ENCODE results near the gene TBC1D22A.
A peak's percentile ranks its signal among the peaks of the same experiment; 100 is the strongest.

Gene TBC1D22A

DNA sequence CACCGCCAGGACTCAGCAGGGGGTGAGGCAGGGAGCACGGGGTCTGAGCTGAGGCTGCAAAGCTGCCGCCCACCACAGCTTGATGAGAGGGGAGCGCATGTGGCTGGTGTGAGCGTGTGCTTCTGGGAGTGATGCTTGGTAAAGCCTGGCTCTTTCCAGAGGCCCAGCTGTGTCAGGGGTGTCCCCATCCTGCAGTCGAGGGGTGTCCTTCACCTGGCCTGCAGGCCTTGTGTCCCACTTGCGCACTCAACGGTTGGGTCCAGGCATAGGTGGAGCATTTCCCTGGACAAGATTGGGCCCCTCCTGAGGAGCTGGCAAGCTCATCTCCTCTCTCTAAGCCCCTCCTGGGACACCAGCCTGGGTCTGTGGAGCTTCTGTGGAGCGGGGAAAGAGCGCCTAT is 273.9 kb downstream of the TBC1D22A start:
- DNase-seq: no peak
- H3K4me1 Mint-ChIP-seq: peaks cover 10 to 15% of the 10 kb centered on the region in 2 donors

DNA sequence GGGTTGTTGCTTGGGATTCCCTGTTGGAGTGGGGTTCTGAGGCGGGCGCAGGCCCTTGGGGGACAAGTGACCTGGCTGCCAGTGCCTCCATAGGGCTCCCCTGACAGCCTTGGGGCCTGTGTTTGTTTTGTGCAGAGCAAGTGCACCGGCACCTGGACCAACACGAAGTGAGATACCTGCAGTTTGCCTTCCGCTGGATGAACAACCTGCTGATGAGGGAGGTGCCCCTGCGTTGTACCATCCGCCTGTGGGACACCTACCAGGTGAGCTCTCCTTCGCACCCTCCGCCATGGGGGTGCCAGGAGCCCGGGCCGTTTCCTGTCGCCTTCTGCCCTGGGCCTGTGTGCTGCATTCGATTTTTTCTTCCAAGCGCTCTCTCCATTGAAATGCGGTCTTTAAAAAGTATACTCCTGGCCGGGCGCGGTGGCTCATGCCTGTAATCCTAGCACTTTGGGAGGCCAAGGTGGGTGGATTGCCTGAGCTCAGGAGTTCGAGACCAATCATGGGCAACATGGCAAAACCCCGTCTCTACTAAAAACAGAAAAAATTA is 274.6 kb downstream of the TBC1D22A start:
- Mint-ChIP-seq H3K27ac (no peak overlapping the region), H3K4me1 (peaks cover 10 to 17% of the 10 kb centered on the region in 2 donors), H3K9me3 (no peaks in the 10 kb centered on the region), H3K27me3 (no peaks in the 10 kb centered on the region), H3K36me3 (peaks cover 21 to 49% of the 10 kb centered on the region in 2 donors), H3K4me3 (no peak overlapping the region)
- no peak for DNase-seq
- ATAC-seq (replicated peaks): no peak

More for the DNA sequence above, 273.9 kb downstream of the TBC1D22A start:
- Mint-ChIP-seq H3K36me3 (peaks cover 21 to 50% of the 10 kb centered on the region in 2 donors), H3K9me3 (no peaks in the 10 kb centered on the region), H3K27ac (no peak overlapping the region), H3K27me3 (no peaks in the 10 kb centered on the region), H3K4me3 (no peak overlapping the region)
- no peak for ATAC-seq (replicated peaks)

DNA sequence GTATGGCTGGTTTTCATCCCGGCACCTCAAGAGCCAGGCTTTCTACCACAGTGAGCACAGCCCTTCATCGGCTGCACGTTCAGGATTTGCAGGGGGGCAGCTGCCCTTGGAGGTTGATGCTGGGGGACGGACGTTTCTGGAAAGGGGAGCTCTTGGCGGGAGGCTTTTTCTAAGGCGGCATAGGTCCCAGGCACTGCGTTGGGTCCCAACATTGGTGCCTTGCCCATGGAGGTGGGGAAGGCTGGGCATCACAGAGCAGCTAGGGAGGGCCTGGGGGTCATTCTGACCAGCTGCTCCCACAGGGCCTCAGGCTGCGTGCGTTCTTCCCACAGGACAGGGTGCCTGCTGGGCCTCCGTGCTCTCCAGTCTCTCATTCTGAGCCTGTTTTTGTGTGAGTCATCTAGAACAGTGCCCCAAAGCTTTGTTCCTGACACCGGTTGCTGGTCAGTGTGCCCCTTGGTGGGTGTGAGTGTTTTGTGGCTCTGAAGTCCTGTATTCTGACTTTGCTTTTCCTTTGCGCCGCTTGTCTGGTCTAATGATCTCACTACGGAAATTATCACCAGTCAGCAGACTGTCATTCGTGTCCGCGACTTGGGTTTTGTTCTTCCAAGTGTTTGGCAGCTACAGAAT is 275.9 kb downstream of the TBC1D22A start:
- Mint-ChIP-seq H3K36me3 (peaks cover 20 to 55% of the 10 kb centered on the region in 2 donors), H3K27ac (no peak overlapping the region), H3K27me3 (no peaks in the 10 kb centered on the region), H3K4me3 (no peak overlapping the region), H3K4me1 (peaks cover 17 to 30% of the 10 kb centered on the region in 2 donors), H3K9me3 (no peaks in the 10 kb centered on the region)
- no peak for ATAC-seq (replicated peaks)
- no peak for DNase-seq

DNA sequence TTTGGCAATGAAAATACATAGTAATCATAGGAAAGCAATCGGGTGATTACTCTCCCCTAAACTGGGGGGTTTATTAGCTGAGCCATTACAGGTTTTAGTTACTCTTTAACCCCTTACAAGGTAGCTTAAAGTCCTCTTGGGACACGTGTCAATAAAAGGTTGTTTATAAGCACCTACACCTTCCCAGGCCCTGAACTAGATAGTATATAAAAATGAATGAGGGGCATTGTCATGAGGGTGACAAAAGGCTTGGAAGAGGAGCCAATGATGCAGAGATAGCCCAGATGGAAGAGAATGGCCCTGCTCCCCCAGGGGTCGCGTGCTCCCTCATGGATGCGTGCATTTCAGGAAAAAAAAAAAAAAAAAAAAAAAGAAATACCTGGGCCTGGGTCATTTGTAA is 276.9 kb downstream of the TBC1D22A start:
- H3K4me1 Mint-ChIP-seq: peaks cover 19 to 40% of the 10 kb centered on the region in 2 donors
- H3K27ac Mint-ChIP-seq: no peak overlapping the region
- H3K27me3 Mint-ChIP-seq: no peaks in the 10 kb centered on the region
- H3K4me3 Mint-ChIP-seq: no peak overlapping the region
- DNase-seq: no peak
- no peaks in the 10 kb centered on the region for H3K9me3 Mint-ChIP-seq
- no peak for ATAC-seq (replicated peaks)
- H3K36me3 Mint-ChIP-seq: peaks cover 23 to 55% of the 10 kb centered on the region in 2 donors

DNA sequence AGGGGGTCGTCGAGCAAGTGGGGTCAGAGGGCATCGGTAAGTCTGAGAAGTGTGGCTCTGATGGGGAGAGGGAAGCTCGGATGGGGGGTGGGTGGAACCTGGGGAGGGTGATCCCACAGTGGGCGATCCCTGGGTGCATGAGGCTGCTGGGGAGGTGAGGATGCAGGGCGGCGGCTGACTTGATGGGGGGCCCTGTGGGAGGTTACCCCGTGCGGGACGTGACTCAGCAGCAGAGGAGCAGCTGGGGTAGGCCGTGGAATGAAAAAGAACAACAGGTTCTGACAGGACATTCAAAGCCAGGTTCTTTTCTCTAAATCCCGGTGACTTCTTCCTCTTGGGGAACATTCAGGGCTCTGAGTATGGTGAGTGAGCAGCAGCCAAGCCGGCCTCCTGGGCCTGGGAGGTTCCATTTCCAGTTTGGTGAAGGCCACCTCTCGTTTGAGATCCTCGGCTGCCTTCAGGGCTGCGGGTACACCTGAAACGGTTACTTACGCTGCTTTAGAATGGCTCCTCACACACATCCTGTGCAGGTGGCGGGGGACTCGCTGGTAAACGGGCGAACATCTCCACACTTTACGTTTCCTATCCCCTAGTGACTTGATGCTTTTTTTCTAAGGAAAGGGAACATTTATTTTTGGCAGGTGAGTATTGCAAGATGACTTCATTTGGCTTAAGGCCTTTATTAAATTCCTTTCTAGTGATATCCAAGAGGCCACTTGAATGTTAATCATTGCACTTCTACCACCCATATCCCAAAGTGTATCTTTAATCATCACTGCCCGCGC is 278.2 kb downstream of the TBC1D22A start:
- Mint-ChIP-seq H3K9me3 (no peaks in the 10 kb centered on the region), H3K4me1 (peaks cover 23 to 42% of the 10 kb centered on the region in 2 donors), H3K4me3 (no peak overlapping the region), H3K27me3 (no peaks in the 10 kb centered on the region), H3K27ac (no peak overlapping the region), H3K36me3 (peaks cover 28 to 53% of the 10 kb centered on the region in 2 donors)
- DNase-seq: no peak
- ATAC-seq (replicated peaks): no peak

DNA sequence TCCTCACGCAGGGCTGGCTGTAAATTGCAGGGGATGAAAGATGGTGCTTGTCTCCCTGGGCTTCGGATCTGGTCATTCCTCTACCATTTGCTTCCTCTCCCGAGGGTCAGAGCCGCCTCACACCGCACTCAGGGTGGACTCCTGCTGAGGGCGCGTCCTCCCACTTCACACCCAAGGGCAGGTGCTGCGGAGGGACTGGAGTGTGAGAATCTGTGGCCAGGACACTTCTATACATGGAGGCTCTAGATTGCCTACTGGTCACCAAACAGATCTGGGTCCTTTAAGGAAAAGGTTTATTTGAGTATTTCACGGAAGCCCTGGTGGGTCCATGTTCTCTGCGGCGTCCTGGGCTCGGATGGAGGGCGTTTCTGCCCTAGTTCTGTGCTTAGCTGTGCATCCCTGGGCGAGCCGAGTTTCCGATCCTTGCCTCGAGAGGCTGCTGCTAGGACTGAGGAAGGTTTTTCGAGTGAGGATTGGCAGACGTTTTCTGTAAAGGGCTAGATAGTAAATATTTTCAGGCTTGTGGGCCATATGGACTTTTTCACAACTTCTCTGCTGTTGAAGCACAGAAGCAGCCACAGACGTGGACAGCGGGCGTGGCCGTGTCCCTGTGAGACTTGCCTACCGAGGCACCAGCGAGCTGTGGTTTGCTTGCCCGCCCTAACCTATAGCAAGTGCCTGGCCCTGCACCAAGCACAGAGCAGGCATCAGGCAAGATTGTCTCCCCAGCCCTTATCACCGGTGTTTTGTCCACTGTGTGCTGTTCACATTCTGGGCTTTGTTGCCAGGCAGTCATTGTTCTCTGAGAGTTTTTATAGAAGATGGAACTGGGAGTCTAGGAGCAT is 279.0 kb downstream of the TBC1D22A start:
- Mint-ChIP-seq H3K27ac (peak overlapping the region; percentile 34), H3K4me3 (no peak overlapping the region), H3K27me3 (no peaks in the 10 kb centered on the region), H3K9me3 (no peaks in the 10 kb centered on the region), H3K4me1 (peaks cover 26 to 50% of the 10 kb centered on the region in 2 donors), H3K36me3 (peaks cover 30 to 54% of the 10 kb centered on the region in 2 donors)
- ATAC-seq (replicated peaks) (no peak), DNase-seq (no peak)

DNA sequence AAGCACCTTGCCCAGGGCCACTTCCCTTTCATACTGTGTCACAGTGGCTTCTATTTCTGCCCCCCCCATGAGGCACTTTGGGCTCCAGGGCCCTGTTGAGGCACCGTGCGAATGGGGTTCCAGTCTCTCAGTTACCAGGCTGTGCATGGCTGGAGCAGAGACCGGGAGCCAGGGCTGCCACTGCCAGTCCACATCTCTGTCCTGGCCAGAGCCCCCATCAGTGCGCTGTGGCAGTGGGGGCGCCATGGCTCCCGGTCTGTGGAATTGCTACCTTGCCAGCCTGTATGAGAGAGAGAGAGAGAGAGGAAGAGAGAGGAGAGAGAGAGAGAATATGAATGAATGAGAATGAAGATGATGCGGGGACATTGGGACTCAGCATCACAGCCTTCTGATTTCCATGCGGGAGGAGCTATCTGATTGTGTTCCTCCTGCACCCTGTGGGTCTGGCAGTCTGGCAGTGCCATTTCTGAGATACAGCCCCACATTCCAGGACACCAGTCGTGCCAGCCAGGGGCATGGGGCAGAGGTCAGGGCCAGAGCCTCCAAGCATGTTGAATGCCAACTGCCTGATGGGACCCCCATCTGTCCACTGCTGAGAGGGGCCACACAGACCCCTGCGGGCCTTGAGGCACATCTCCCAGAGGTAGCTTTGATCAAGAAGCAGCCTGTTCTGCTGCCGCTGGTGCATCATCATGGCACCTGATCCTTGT is 279.8 kb downstream of the TBC1D22A start:
- Mint-ChIP-seq H3K36me3 (peaks cover 29 to 51% of the 10 kb centered on the region in 2 donors), H3K27me3 (no peaks in the 10 kb centered on the region), H3K4me3 (no peak overlapping the region), H3K4me1 (peaks cover 31 to 57% of the 10 kb centered on the region in 2 donors), H3K27ac (peak overlapping the region; percentile 81), H3K9me3 (no peaks in the 10 kb centered on the region)
- DNase-seq: no peak
- ATAC-seq (replicated peaks): no peak

DNA sequence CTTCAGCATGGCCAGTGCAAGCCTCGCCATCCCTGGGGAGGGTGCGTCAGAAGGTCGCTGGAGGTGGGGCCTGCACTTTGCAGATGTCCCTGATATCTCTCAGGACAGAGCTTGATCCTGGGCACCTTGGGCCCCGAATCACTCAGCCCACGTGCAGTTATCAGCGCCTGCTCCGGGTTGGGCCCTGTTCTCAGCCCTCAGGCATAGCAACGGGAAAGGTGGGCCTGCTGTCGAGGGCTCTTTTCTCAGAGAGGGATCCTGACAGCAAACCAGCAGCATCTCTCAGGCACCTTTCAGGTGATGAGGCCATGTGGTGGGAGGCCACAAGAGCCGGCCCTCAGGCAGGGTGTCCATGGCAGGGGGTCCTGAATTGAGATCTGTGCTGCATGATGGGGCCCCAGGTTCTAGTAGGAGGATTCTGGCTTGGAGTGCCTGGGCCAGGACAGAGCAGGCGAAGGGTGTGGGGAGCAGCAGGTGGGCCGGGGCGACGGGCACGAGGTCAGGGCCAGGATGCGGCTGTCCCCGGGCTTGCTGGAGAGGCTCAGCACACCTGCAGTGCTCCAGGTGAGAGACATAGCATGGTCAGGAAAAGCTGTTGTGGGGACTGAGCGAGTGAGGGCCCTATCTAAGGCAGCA is 280.5 kb downstream of the TBC1D22A start:
- Mint-ChIP-seq H3K27ac (peak overlapping the region; percentile 81), H3K36me3 (peaks cover 27 to 52% of the 10 kb centered on the region in 2 donors), H3K4me3 (no peak overlapping the region), H3K27me3 (no peaks in the 10 kb centered on the region), H3K4me1 (peaks cover 35 to 61% of the 10 kb centered on the region in 2 donors), H3K9me3 (no peaks in the 10 kb centered on the region)
- ATAC-seq (replicated peaks) (no peak), DNase-seq (no peak)

DNA sequence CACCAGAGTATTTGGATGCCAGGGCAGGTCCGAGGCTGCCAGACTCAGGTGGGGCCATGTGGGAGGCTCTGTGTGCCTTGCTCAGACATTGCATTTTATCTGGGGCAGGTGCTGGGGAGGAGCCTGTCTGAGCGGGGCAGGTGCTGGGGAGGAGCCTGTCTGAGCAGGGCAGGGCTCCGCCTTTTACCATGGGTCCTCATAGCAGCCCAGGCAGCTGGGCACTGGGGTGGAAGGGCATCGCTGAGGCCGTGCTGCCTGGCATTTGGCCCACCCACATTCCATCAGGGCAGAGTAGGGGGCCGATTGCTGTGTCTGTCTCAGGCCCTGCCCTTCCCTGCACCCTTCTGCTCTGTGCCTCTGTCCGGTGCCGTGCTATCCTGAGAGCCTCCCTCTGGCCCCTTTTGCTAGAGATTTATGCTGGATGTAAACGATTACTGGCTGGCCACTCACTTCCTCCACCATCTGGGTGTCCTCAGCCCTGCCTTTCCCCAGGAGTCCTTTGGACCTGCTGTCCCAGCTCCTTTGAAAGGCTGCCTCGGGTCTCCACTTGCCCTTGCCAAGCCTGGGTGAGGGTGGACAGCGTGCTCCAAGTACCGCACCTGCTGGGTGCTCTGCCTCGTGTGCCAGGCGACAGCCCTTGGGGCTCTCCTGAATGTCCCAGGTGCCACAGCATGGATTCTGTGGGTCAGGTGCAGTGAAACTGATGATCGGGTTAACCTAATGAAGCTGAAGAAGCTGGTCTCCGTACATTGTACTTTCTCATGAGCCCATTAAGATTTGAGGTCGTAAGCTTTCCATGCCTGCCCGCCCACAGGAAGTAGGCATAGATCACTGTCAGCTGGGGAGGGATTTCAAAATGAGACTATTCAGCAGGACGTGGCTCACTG is 281.6 kb downstream of the TBC1D22A start:
- Mint-ChIP-seq H3K4me3 (no peak overlapping the region), H3K36me3 (peaks cover 26 to 49% of the 10 kb centered on the region in 2 donors), H3K4me1 (peaks cover 43 to 70% of the 10 kb centered on the region in 2 donors), H3K9me3 (no peaks in the 10 kb centered on the region), H3K27me3 (no peaks in the 10 kb centered on the region), H3K27ac (peak overlapping the region; percentile 53)
- ATAC-seq (replicated peaks) (no peak), DNase-seq (no peak)

DNA sequence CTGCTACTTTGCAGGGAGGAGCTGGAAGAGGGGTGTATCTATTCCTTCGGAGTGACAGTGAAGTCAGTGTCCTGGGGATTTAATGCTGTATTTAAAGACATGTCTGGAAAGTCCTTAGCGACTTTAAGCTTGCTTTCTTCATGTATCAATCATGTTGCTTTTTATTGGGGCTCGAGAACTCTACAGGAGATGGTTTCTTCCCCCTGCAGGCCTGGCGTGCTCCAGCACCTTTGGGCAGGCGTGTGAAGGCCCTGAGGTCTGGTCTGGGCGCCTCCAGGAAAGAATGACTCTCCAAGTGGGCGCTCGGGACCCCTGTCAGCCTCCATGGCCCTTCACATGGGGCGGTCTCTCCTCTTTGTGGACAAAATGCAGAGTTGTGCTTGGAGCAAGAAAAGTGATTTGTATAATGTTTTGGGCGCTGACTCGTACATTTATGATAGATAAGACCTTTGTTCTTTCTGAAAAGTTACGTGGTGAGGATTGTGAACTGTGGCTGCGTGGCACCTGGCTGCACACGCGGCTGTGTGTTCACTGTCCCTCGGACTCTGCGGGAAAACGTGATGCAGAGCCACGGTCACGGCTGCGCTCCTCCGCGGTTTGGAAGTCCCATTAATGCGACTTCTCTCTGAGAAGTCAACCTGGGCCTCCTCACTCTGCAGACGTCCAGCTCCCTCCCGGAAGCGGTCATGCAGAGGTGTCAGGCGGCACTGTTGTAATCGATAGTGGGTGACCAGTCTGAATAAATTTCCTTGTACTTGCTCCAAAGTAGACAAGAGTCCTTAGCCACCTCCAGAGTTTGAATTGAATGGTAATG is 282.5 kb downstream of the TBC1D22A start:
- peak overlapping the region; percentile 53 for H3K27ac Mint-ChIP-seq
- H3K4me3 Mint-ChIP-seq: no peak overlapping the region
- H3K9me3 Mint-ChIP-seq: no peaks in the 10 kb centered on the region
- DNase-seq: no peak
- H3K4me1 Mint-ChIP-seq: peaks cover 49 to 78% of the 10 kb centered on the region in 2 donors
- H3K36me3 Mint-ChIP-seq: peaks cover 25 to 49% of the 10 kb centered on the region in 2 donors
- no peak for ATAC-seq (replicated peaks)
- H3K27me3 Mint-ChIP-seq: no peaks in the 10 kb centered on the region

DNA sequence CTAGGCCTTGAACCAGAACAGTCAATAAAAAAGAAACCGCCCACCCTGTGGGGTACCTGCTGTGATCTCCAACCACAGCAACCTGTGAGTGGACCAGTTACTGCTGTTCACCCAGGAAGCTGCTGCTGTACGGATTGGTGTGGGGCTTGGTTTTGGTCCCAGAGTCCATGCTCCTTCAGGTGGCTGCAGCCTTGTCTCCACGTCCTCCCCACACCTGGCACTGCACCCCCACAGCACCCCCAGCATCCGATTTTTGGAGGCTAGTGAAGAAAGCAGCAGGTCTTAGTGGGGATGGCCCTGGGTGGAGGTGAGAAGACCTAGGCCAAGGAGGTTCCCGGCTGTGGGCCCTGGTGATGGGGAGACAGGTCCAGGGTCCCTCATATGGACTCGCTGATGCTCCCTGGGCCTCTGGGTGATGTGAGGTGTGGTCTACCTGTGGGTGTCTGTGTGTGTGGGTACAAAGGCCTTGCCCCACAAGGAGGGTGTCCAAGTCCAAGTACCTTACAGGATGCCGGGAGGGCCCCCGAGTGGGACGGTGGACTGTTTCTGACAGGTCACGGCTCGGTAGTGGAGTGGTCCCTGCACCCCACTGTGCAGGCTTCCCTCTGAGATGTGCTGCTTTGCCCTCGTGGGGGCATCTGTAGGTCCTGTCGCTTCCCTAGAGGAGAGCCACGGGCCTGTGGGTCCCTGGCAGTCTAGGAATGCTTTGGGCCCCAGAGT is 283.4 kb downstream of the TBC1D22A start:
- Mint-ChIP-seq H3K4me1 (peaks cover 53 to 79% of the 10 kb centered on the region in 2 donors), H3K27me3 (no peaks in the 10 kb centered on the region), H3K27ac (peak overlapping the region; percentile 71), H3K36me3 (peaks cover 23 to 43% of the 10 kb centered on the region in 2 donors), H3K9me3 (no peaks in the 10 kb centered on the region), H3K4me3 (no peak overlapping the region)
- DNase-seq (no peak), ATAC-seq (replicated peaks) (no peak)
